ENCODE data around the gene MAP3K7CL.
A peak's percentile ranks its signal among the peaks of the same experiment; 100 is the strongest.

MAP3K7CL gene

DNA sequence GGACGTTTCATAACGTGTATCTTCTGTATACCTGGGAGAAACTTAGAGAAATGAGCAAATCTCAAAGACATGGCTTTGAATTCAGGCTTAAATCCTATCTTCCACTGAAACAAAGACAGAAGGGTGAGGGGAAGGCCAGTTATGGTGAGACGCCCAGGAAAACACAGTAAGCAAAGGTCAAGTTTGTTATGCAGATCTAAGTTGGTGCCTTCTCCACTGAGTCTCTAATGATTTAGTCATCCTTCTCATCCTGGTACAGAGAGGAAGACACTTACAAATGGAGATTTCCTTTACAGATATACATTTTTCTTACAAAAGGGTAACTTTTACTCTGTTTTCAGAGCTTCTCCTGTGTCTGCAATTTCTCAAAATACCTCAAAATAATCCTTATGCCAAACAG, 64.4 kb downstream of the MAP3K7CL start:
- CTCF ChIA-PET: no interaction called here
- TF ChIP-seq, protein P1, sequence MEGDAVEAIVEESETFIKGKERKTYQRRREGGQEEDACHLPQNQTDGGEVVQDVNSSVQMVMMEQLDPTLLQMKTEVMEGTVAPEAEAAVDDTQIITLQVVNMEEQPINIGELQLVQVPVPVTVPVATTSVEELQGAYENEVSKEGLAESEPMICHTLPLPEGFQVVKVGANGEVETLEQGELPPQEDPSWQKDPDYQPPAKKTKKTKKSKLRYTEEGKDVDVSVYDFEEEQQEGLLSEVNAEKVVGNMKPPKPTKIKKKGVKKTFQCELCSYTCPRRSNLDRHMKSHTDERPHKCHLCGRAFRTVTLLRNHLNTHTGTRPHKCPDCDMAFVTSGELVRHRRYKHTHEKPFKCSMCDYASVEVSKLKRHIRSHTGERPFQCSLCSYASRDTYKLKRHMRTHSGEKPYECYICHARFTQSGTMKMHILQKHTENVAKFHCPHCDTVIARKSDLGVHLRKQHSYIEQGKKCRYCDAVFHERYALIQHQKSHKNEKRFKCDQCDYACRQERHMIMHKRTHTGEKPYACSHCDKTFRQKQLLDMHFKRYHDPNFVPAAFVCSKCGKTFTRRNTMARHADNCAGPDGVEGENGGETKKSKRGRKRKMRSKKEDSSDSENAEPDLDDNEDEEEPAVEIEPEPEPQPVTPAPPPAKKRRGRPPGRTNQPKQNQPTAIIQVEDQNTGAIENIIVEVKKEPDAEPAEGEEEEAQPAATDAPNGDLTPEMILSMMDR (conservative IDR thresholded peaks at IDR 0.05; ENCODE audit: low read depth): no peak
- no peak overlapping the region for H3K27ac ChIP-seq
- DNase-seq (ENCODE audit: low spot score): no peak
- POLR2A ChIA-PET (ENCODE audit: low non-redundant PET): no interaction called here

DNA sequence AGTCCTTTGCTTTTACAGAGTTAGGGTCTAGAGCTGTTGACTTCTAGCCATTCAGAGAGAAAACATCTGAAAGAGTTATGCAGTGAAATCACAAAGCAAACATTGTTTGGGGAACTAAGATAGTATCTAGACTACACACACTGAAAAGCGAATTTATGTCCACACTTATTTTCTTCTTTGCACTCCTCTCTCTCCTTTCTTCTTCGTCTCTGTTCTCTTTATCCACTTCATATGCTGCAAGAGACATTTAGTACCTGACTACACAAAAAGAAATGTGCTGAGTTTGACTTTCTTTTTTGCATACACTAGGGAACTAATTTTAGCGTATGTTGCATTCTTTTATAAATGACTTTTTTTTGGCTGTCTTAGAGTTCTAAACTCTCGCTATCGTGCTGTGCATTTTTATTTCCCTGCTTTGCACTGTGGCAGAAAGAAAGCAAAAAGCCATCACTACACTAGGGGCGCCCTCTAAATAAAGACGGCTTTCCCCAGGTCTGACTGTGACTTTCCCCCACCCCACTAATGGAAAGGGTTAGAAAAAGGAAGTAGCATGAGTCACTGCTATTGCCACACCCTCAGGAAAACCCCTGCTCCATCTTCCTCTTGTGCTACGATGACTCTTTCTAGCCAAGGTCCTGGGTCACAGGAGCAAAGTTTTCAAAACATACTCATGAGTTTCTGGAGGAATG, 65.7 kb downstream of the MAP3K7CL start:
- CTCF ChIA-PET: interaction anchor here (1.8 kb wide), 1 partner anchor 91 kb away, joined by 4 read pairs; no protein-coding TSS in a partner anchor
- peak; percentile 92 for DNase-seq (ENCODE audit: low spot score)
- POLR2A ChIA-PET (ENCODE audit: low non-redundant PET): no interaction called here
- TF ChIP-seq, protein P1 (conservative IDR thresholded peaks at IDR 0.05; ENCODE audit: low read depth): peak; percentile 47
- H3K27ac ChIP-seq: no peak overlapping the region

DNA sequence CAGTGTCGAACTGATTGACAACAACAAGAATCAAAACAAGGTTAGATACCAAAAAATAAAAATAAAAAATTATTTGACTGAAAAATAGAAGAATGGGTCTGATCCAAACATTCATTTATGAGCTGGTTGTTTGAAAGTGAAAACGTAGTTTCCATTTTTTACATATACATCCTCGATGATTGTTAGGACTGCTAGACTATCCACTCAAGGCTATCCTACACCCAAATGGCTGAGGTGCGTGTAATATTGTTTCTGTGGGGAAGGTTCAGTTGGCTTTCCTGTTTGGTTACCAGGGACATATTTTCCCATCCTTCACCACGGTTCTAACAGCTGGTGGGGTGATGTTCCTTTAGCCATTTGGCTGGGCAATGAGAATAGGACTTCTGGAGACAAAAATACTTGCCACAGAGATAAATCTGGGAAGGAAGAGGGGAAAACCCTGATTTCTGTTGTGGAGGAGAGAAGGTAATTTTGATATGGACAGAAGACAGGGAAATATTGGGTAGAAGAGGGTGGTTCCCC, 66.3 kb downstream of the MAP3K7CL start:
- TF ChIP-seq, protein P1 (conservative IDR thresholded peaks at IDR 0.05; ENCODE audit: low read depth): no peak
- no peak for DNase-seq (ENCODE audit: low spot score)
- POLR2A ChIA-PET (ENCODE audit: low non-redundant PET): no interaction called here
- H3K27ac ChIP-seq: peak overlapping the region; percentile 49; the same call in 1 of the 2 replicates
- CTCF ChIA-PET: interaction anchor here (0.6 to 1.8 kb wide), 2 partner anchors 29 to 91 kb away, joined by 3 to 4 read pairs; no protein-coding TSS in a partner anchor

GRCh38 chr21:29201186-29201585, 70.7 kb downstream of the MAP3K7CL start:
- DNase-seq (ENCODE audit: low spot score): no peak
- CTCF ChIA-PET: no interaction called here
- TF ChIP-seq, protein P1 (conservative IDR thresholded peaks at IDR 0.05; ENCODE audit: low read depth): no peak
- POLR2A ChIA-PET (ENCODE audit: low non-redundant PET): no interaction called here
- no peak overlapping the region for H3K27ac ChIP-seq

- ChIA-PET CTCF (no interaction called here), POLR2A (ENCODE audit: low non-redundant PET) (no interaction called here)
- DNase-seq (ENCODE audit: low spot score): no peak
- H3K27ac ChIP-seq: no peak overlapping the region
- TF ChIP-seq, protein P1 (conservative IDR thresholded peaks at IDR 0.05; ENCODE audit: low read depth): no peak
Observed at GRCh38 chr21:29205009-29205408, 74.6 kb downstream of the MAP3K7CL start.

GRCh38 chr21:29205988-29206387, 75.5 kb downstream of the MAP3K7CL start:
- H3K27ac ChIP-seq: no peak overlapping the region
- TF ChIP-seq, protein P1 (conservative IDR thresholded peaks at IDR 0.05; ENCODE audit: low read depth): no peak
- CTCF ChIA-PET: no interaction called here

More at GRCh38 chr21:29205988-29206387, 75.5 kb downstream of the MAP3K7CL start:
- no peak for DNase-seq (ENCODE audit: low spot score)
- POLR2A ChIA-PET (ENCODE audit: low non-redundant PET): no interaction called here

Data from RWPE1 (cell line).